HL-60 (cell line): Measurements from ENCODE around the gene SFT2D3.

Source experiments
- DNase-seq, 2 experiments: peaks; one replicate each; pipeline ENCODE4 v3.0.0-alpha.2; 2010 to 2020; ENCODE audit warnings: low read depth in 1 of 2, low spot score in 1 of 2
- H3K27ac ChIP-seq: fragments of 250-450 bp; sonication (Bioruptor Pico); replicated peaks from 2 replicates; pipeline ENCODE4 v1.5.1; 2020; ENCODE audit warnings: mild to moderate bottlenecking, moderate library complexity
- H3K27me3 ChIP-seq: fragments of 250-450 bp; sonication (Bioruptor Pico); 2 replicates; pipeline ENCODE4 v1.5.1; 2021; ENCODE audit warnings: mild to moderate bottlenecking, moderate library complexity; ENCODE audit not compliant: insufficient read depth, poor library complexity, severe bottlenecking
- H3K4me3 ChIP-seq: replicated peaks from 2 replicates; pipeline ENCODE4 v1.5.1; 2011; ENCODE audit warnings: mild to moderate bottlenecking, control low read depth, low read length; ENCODE audit not compliant: insufficient read depth
- CTCF ChIP-seq: IDR thresholded peaks from one replicate; pipeline ENCODE4 v1.5.1; 2011; ENCODE audit warnings: low read length, control low read depth, inconsistent platforms; ENCODE audit not compliant: insufficient read depth
- GABPA ChIP-seq: IDR thresholded peaks from 2 replicates; pipeline ENCODE4 v1.6.1; 2012; ENCODE audit warnings: low read depth
- POLR2AphosphoS5 ChIP-seq: IDR thresholded peaks from 2 replicates; pipeline ENCODE4 v1.6.1; 2012; ENCODE audit warnings: low read depth
- REST ChIP-seq: IDR thresholded peaks from 2 replicates; pipeline ENCODE4 v1.6.1; 2012; ENCODE audit warnings: low read depth; ENCODE audit not compliant: insufficient replicate concordance
- SPI1 ChIP-seq: IDR thresholded peaks from 2 replicates; pipeline ENCODE4 v1.6.1; 2012; ENCODE audit warnings: low read depth, mild to moderate bottlenecking, borderline replicate concordance

SFT2D3 gene

GRCh38 chr2:127678991-127679390, 22.3 kb upstream of the SFT2D3 start:
- Histone ChIP-seq H3K27ac (no peak overlapping the region), H3K4me3 (no peak overlapping the region), H3K27me3 (peaks cover 24% of the 10 kb centered on the region)
- DNase-seq: no peak
- TF ChIP-seq SPI1: no peak
- TF ChIP-seq REST: no peak
- no peak for TF ChIP-seq GABPA
- TF ChIP-seq POLR2AphosphoS5: no peak
- no peak for TF ChIP-seq CTCF

- no peak for TF ChIP-seq SPI1
- no peak for TF ChIP-seq CTCF
- no peak for TF ChIP-seq POLR2AphosphoS5
- TF ChIP-seq REST: no peak
- DNase-seq: no peak
- H3K4me3 ChIP-seq: no peak overlapping the region
- peaks cover 19% of the 10 kb centered on the region for H3K27me3 ChIP-seq
- no peak overlapping the region for H3K27ac ChIP-seq
These were observed 21.5 kb upstream of the SFT2D3 start for GRCh38 chr2:127679680-127680361.

- Histone ChIP-seq H3K27me3 (peaks cover 16% of the 10 kb centered on the region), H3K27ac (no peak overlapping the region), H3K4me3 (no peak overlapping the region)
- DNase-seq: no peak
- no peak for TF ChIP-seq GABPA
- TF ChIP-seq REST: no peak
- TF ChIP-seq CTCF: no peak
- no peak for TF ChIP-seq SPI1
- no peak for TF ChIP-seq POLR2AphosphoS5
These were observed 20.5 kb upstream of the SFT2D3 start for GRCh38 chr2:127680706-127681287.
